Spleen (tissue), 7 donors: ENCODE measurements around the gene PLA2G2F.

Experiments used
- POLR2A ChIP-seq, 3 donors: fragments of 450-650 bp; IDR thresholded peaks; one replicate each; pipeline ENCODE4 v1.5.1; 2017; ENCODE audit warnings: antibody characterized with exemption in 3 of 3, mild to moderate bottlenecking in 1 of 3
- TF ChIP-seq, protein P1 (sequence below), 11 experiments: fragments of 200-600 bp in 7 of 11; fragments of 450-650 bp in 4 of 11; sonication (generic) in 4 of 11; IDR thresholded peaks in 8 of 11; conservative IDR thresholded peaks in 3 of 11; 1 replicate in 7 of 11; 2 replicates in 4 of 11; pipeline versions ENCODE4 v1.4.0 to v1.8.0; 2016 to 2021; ENCODE audit warnings: antibody characterized with exemption in 11 of 11, inconsistent platforms in 4 of 11, mild to moderate bottlenecking in 1 of 11
- donor health status: DM: no; HTN: no; CAD: no; lungs with moderate emphysema.
- donor health status: DM: no; HTN: no; CAD: no.
- donor health status: DM: no; HTN: no; CAD: no.

DNA sequence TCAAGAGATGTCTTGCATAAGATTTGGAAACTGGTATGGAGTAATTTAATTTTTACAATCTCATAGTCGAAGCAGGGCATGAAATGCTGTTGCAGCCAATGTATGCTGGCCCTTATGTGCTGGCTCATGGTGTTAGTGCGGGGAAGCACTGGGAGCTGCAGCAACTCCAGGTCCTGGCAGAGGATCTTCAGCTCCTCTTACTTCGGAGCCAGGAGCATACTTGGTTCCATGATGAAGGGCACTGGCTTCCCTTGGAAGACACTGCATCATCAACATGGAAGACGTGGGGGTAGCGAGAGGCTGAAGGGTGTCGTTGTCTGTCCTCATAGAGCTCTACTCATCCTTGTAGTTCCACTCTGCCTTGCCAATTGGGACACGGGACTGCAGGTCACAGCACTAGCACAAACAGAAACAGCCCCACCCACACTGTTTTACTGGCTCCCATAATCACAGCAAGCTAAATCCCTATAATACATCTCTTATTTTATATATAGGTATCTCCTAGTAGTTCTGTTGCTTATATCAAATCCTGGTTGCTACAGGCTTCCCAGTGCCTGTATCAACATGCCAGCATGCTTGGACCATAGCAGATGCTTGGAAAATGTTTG lies 42.2 kb upstream of the PLA2G2F start:
- TF ChIP-seq, protein P1, sequence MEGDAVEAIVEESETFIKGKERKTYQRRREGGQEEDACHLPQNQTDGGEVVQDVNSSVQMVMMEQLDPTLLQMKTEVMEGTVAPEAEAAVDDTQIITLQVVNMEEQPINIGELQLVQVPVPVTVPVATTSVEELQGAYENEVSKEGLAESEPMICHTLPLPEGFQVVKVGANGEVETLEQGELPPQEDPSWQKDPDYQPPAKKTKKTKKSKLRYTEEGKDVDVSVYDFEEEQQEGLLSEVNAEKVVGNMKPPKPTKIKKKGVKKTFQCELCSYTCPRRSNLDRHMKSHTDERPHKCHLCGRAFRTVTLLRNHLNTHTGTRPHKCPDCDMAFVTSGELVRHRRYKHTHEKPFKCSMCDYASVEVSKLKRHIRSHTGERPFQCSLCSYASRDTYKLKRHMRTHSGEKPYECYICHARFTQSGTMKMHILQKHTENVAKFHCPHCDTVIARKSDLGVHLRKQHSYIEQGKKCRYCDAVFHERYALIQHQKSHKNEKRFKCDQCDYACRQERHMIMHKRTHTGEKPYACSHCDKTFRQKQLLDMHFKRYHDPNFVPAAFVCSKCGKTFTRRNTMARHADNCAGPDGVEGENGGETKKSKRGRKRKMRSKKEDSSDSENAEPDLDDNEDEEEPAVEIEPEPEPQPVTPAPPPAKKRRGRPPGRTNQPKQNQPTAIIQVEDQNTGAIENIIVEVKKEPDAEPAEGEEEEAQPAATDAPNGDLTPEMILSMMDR (IDR thresholded peaks at IDR 0.05 in 8 of 11, conservative IDR thresholded peaks at IDR 0.05 in 3 of 11) = no peak
- no peak for TF ChIP-seq POLR2A (IDR thresholded peaks at IDR 0.05)
